Measurements from ENCODE around the gene DGKI. TPM values are rescaled to one million over a fixed set of nuclear protein-coding genes. Genes with fewer than 3 reads are reported as not detected.
A peak's percentile ranks its signal among the peaks of the same experiment; 100 is the strongest.

DGKI gene
- total and polyA plus RNA-seq, 8 donors, result under 0.01 to 5.1 (median 0.20) TPM; not detected in 3

DNA sequence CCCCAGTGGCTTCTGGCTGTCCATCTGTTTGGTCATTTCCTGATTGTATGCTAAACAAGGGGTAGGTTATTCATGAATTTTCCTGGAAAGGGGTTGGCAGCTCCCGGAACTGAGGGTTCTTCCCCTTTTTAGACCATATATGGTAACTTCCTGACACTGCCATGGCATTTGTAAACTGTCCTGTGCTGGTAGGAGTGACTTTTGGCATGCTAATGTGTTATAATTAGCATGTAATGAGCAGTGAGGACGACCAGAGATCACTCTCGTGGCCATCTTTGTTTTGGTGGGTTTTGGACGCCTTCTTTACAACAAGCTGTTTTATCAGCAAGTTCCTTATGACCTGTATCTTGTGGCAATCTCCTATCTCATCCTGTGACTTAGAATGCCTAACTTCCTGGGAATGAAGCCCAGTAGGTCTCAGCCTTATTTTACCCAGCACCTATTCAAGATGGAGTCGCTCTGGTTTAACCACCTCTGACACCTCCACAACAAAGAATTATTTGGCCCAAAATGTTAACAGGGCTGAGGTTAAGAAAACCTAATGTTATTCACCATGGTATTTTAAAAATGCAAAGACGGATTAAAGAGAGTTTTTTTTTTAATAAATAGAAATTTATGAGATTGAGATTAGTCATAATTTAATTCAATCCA, 500.9 kb downstream of the DGKI start:
- H3K4me3 ChIP-seq, result no peak overlapping the region
- H3K36me3 ChIP-seq, result no peaks in the 10 kb centered on the region
- 70 to 81% (median 72%) methylated on average over 6 of the region's 6 CpGs for WGBS, 5 donors
- H3K4me1 ChIP-seq, result peaks cover 10 to 21% (median 12%) of the 10 kb centered on the region in 4 donors
- no peaks in the 10 kb centered on the region for H3K27me3 ChIP-seq
- intact Hi-C loops (cut with DNase I; ENCODE audit: low total_unique reads), result no loop called here
- H3K27ac ChIP-seq, result no peak overlapping the region
- H3K9me3 ChIP-seq, result no peaks in the 10 kb centered on the region
- no peak for DNase-seq
- TF ChIP-seq EP300 (IDR thresholded peaks at IDR 0.05), result no peak
- TF ChIP-seq POLR2AphosphoS5 (IDR thresholded peaks at IDR 0.05), result no peak
- TF ChIP-seq POLR2A (IDR thresholded peaks at IDR 0.05), result no peak
- TF ChIP-seq, protein P1, sequence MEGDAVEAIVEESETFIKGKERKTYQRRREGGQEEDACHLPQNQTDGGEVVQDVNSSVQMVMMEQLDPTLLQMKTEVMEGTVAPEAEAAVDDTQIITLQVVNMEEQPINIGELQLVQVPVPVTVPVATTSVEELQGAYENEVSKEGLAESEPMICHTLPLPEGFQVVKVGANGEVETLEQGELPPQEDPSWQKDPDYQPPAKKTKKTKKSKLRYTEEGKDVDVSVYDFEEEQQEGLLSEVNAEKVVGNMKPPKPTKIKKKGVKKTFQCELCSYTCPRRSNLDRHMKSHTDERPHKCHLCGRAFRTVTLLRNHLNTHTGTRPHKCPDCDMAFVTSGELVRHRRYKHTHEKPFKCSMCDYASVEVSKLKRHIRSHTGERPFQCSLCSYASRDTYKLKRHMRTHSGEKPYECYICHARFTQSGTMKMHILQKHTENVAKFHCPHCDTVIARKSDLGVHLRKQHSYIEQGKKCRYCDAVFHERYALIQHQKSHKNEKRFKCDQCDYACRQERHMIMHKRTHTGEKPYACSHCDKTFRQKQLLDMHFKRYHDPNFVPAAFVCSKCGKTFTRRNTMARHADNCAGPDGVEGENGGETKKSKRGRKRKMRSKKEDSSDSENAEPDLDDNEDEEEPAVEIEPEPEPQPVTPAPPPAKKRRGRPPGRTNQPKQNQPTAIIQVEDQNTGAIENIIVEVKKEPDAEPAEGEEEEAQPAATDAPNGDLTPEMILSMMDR (IDR thresholded peaks at IDR 0.05), result no peak

DNA sequence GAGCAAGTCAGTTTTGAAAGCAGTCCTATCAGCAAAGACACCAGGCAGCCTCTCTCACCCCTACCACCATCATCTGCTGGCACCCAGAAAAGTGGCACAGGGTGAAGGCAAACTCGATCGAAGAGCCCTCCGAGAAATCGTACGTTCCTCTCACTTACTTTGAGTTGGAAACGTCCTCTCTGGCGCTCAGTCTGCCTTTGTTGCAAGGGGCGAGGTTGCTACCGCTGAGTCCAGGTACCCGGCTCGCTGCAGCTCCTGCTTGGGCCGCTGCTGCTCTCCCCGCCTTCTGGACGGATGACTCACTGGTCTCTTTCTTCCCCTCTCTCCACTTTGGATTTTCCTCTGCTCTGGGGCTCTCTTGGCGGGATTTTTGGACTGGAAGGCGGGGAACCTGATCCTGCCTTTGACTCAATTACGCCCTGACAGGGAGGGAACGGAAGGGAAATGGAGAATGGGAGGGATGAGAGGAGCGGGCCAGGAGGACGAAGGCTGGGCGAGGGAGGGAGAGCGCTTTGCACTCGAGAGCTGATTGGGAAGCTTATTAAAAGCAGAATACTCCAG, 503.4 kb downstream of the DGKI start, which contains the start of gene PTN:
Gene PTN, minus strand, starts transcription at position 453 of the 561 bp plus-strand sequence. CDS start 88,760 bp downstream, outside the sequence.
- Histone ChIP-seq H3K36me3 (no peaks in the 10 kb centered on the region), H3K27ac (peak within 1 kb of the TSS in 2 of 5 donors; percentile 11 to 49), H3K4me3 (peak within 1 kb of the TSS; percentile 38 to 46 (median 42)), H3K4me1 (peaks cover 10 to 21% (median 12%) of the 10 kb centered on the region in 4 donors), H3K9me3 (no peaks in the 10 kb centered on the region), H3K27me3 (no peaks in the 10 kb centered on the region)
- WGBS, 5 donors, result 1 to 5% (median 2%) methylated on average over 23 of the region's 23 CpGs
- TF ChIP-seq POLR2AphosphoS5 (IDR thresholded peaks at IDR 0.05) (no peak), EP300 (IDR thresholded peaks at IDR 0.05) (no peak), POLR2A (IDR thresholded peaks at IDR 0.05) (no peak)
- TF ChIP-seq, protein P1 (IDR thresholded peaks at IDR 0.05), result no peak
- intact Hi-C loops (cut with DNase I; ENCODE audit: low total_unique reads), result no loop called here
- DNase-seq, result peak in 1 of 2 donors; percentile 85

DNA sequence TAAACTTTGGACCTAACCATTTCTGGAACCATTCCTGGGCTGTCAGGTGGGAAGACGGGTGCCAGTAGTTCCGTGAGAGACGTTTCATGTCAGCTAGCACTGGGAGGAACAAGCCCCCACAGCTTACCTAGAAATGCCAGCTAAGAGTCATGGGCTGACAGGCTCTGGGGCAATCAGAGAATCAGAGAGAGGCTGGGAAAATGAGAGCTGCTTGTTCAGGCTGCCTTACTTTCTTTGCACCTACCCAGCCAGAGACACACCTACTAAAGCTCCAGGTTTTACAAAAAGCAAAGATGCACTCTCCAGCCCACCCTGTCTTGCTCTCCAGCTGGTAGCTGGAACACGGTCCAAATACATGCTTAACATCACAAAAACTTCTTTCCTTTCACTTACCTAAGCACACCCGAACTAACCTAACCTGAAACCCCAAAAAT, 503.9 kb downstream of the DGKI start:
- H3K27ac ChIP-seq, result peak overlapping the region in 2 of 5 donors; percentile 11 to 49
- no peaks in the 10 kb centered on the region for H3K36me3 ChIP-seq
- intact Hi-C loops (cut with DNase I; ENCODE audit: low total_unique reads), result no loop called here
- TF ChIP-seq, protein P1 (IDR thresholded peaks at IDR 0.05), result no peak
- TF ChIP-seq POLR2AphosphoS5 (IDR thresholded peaks at IDR 0.05) (no peak), POLR2A (IDR thresholded peaks at IDR 0.05) (no peak), EP300 (IDR thresholded peaks at IDR 0.05) (no peak)
- no peaks in the 10 kb centered on the region for H3K9me3 ChIP-seq
- peak overlapping the region; percentile 38 to 46 (median 42) for H3K4me3 ChIP-seq
- peaks cover 10 to 21% (median 12%) of the 10 kb centered on the region in 4 donors for H3K4me1 ChIP-seq
- WGBS, 5 donors, result 12 to 19% (median 17%) methylated on average over 5 of the region's 5 CpGs
- H3K27me3 ChIP-seq, result no peaks in the 10 kb centered on the region
- peak in 1 of 2 donors; percentile 20 for DNase-seq

DNA sequence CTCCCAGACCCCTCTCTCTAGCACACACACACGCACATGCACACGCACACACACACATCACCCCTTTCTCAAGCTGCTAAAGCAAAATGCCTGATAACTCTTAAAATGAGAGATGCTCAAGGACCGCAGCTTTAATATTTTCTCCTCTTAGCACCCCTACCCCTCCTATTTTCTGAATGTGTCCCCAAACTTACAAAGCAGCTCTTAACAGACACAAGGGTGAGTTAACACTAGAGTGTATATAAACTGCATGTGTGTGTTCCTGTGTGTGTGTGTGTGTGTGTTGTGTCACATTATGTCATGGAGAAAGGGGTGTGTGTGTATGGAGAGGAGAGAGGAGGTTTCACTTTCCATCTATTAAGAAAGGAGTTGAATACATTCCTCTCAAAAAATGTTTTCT, 504.5 kb downstream of the DGKI start:
- H3K27ac ChIP-seq, result no peak overlapping the region
- H3K4me3 ChIP-seq, result peak overlapping the region in 3 of 4 donors; percentile 38 to 46 (median 42)
- no peak for TF ChIP-seq EP300 (IDR thresholded peaks at IDR 0.05)
- no peak for TF ChIP-seq POLR2A (IDR thresholded peaks at IDR 0.05)
- TF ChIP-seq, protein P1 (IDR thresholded peaks at IDR 0.05), result no peak
- TF ChIP-seq POLR2AphosphoS5 (IDR thresholded peaks at IDR 0.05), result no peak

More for the DNA sequence above, 504.5 kb downstream of the DGKI start:
- H3K36me3 ChIP-seq, result no peaks in the 10 kb centered on the region
- peak in 1 of 2 donors; percentile 48 for DNase-seq
- no peaks in the 10 kb centered on the region for H3K27me3 ChIP-seq
- no peaks in the 10 kb centered on the region for H3K9me3 ChIP-seq
- peaks cover 10 to 21% (median 12%) of the 10 kb centered on the region in 4 donors for H3K4me1 ChIP-seq
- WGBS, 5 donors, result 48 to 89% (median 60%) methylated on average over 3 of the region's 3 CpGs
- intact Hi-C loops (cut with DNase I; ENCODE audit: low total_unique reads), result no loop called here

Measured in stomach (tissue), 9 donors.